GM23338 (cell line): Measurements from ENCODE around the gene CHST13. TPM values are rescaled to one million over a fixed set of nuclear protein-coding genes. Genes with fewer than 3 reads are reported as not detected.

ENCODE experiments used
- ATAC-seq: fragments of 200-7000 bp; cut with Tn5 transposase; 3 replicates; pipeline ENCODE4 v1.9.1; 2020
- DNase-seq: peaks from one replicate; pipeline ENCODE4 v3.0.0-alpha.2; 2015; ENCODE audit warnings: low spot score
- H2AFZ ChIP-seq: fragments of 200-600 bp; sonication (generic); 2 replicates; pipeline ENCODE4 v1.8.0; 2016; ENCODE audit warnings: antibody characterized with exemption, mild to moderate bottlenecking, moderate library complexity
- H3F3A ChIP-seq: fragments of 200-600 bp; sonication (generic); replicated peaks from 2 replicates; pipeline ENCODE4 v1.8.0; 2017; ENCODE audit warnings: antibody characterized with exemption, mixed run types, low read depth
- H3K27ac ChIP-seq: fragments of 200-600 bp; sonication (generic); 2 replicates; pipeline ENCODE4 v1.6.1; 2016; ENCODE audit warnings: low read depth
- H3K27me3 ChIP-seq: fragments of 200-600 bp; sonication (generic); 2 replicates; pipeline ENCODE4 v1.8.0; 2016; ENCODE audit warnings: mild to moderate bottlenecking, mixed run types, moderate library complexity; ENCODE audit not compliant: insufficient read depth
- H3K36me3 ChIP-seq: fragments of 200-600 bp; sonication (generic); 2 replicates; pipeline ENCODE4 v1.8.0; 2016; ENCODE audit warnings: mild to moderate bottlenecking; ENCODE audit not compliant: insufficient read depth
- H3K4me1 ChIP-seq: fragments of 200-600 bp; sonication (generic); 2 replicates; pipeline ENCODE4 v1.8.0; 2016; ENCODE audit warnings: mild to moderate bottlenecking, moderate library complexity; ENCODE audit not compliant: insufficient read depth
- H3K4me2 ChIP-seq: fragments of 200-600 bp; sonication (generic); 2 replicates; pipeline ENCODE4 v1.7.1; 2017; ENCODE audit warnings: mixed run types
- H3K4me3 ChIP-seq: fragments of 200-600 bp; sonication (generic); 2 replicates; pipeline ENCODE4 v1.6.1; 2016; ENCODE audit warnings: mixed run types
- H3K79me2 ChIP-seq: fragments of 200-600 bp; sonication (generic); replicated peaks from 2 replicates; pipeline ENCODE4 v1.8.0; 2017; ENCODE audit warnings: mild to moderate bottlenecking; ENCODE audit not compliant: insufficient read depth
- H3K9me2 ChIP-seq: fragments of 200-600 bp; sonication (generic); 2 replicates; pipeline ENCODE4 v1.8.0; 2017; ENCODE audit not compliant: insufficient read depth
- H4K20me1 ChIP-seq: fragments of 200-600 bp; sonication (generic); replicated peaks from 2 replicates; pipeline ENCODE4 v1.8.0; 2017; ENCODE audit warnings: mild to moderate bottlenecking; ENCODE audit not compliant: insufficient read depth
- H3K27ac Mint-ChIP-seq: 2 replicates; pipeline ENCODE4 v1.8.0; 2020; ENCODE audit warnings: inconsistent platforms, mild to moderate bottlenecking, moderate library complexity, mixed read lengths
- H3K27me3 Mint-ChIP-seq: 3 replicates; pipeline ENCODE4 v1.8.0; 2022; ENCODE audit warnings: low read depth, mild to moderate bottlenecking, moderate library complexity, mixed read lengths, inconsistent platforms; ENCODE audit not compliant: insufficient read depth, poor library complexity
- H3K36me3 Mint-ChIP-seq: 3 replicates; pipeline ENCODE4 v1.8.0; 2021; ENCODE audit warnings: low read depth, mild to moderate bottlenecking, inconsistent platforms, moderate library complexity, mixed read lengths
- H3K4me1 Mint-ChIP-seq: 3 replicates; pipeline ENCODE4 v1.8.0; 2020; ENCODE audit warnings: mild to moderate bottlenecking, inconsistent platforms, mixed read lengths
- H3K4me3 Mint-ChIP-seq: 3 replicates; pipeline ENCODE4 v1.8.0; 2021; ENCODE audit warnings: moderate library complexity, mild to moderate bottlenecking, inconsistent platforms, mixed read lengths
- H3K9me3 Mint-ChIP-seq: 3 replicates; pipeline ENCODE4 v1.8.0; 2020; ENCODE audit warnings: moderate library complexity, mild to moderate bottlenecking, inconsistent platforms, mixed read lengths
- CREB1 ChIP-seq: fragments of 250-450 bp; sonication (Bioruptor Pico); IDR thresholded peaks from 2 replicates; pipeline ENCODE4 v1.5.0; 2020; ENCODE audit warnings: low read depth, mild to moderate bottlenecking, moderate library complexity
- EZH2 ChIP-seq: fragments of 200-600 bp; sonication (generic); IDR thresholded peaks from one replicate; pipeline ENCODE4 v1.8.0; 2017; ENCODE audit warnings: antibody characterized with exemption, mild to moderate bottlenecking, low read depth; ENCODE audit not compliant: unreplicated experiment
- EZH2phosphoT487 ChIP-seq: fragments of 200-600 bp; sonication (generic); IDR thresholded peaks from one replicate; pipeline ENCODE4 v1.8.1; 2018; ENCODE audit warnings: antibody characterized with exemption; ENCODE audit not compliant: unreplicated experiment
- JUNB ChIP-seq: IDR thresholded peaks from one replicate; pipeline ENCODE4 v1.6.1; 2016; ENCODE audit warnings: antibody characterized with exemption; ENCODE audit not compliant: unreplicated experiment
- NANOG ChIP-seq: IDR thresholded peaks from 2 replicates; pipeline ENCODE4 v1.6.1; 2016; ENCODE audit warnings: antibody characterized with exemption, borderline replicate concordance
- POLR2AphosphoS5 ChIP-seq: IDR thresholded peaks from 2 replicates; pipeline ENCODE4 v1.6.1; 2016; ENCODE audit warnings: antibody characterized with exemption, low read depth
- STAT1 ChIP-seq: IDR thresholded peaks from one replicate; pipeline ENCODE4 v1.6.1; 2016; ENCODE audit warnings: antibody characterized with exemption; ENCODE audit not compliant: unreplicated experiment
- ZNF114 ChIP-seq: fragments of 250-450 bp; sonication (Bioruptor Pico); IDR thresholded peaks from 2 replicates; pipeline ENCODE4 v1.5.0; 2020; ENCODE audit warnings: mild to moderate bottlenecking, moderate library complexity
- ZNF331 ChIP-seq: fragments of 250-450 bp; sonication (Bioruptor Pico); IDR thresholded peaks from 2 replicates; pipeline ENCODE4 v1.5.0; 2020; ENCODE audit warnings: low read depth, mild to moderate bottlenecking, moderate library complexity
- polyA plus RNA-seq: library from polyadenylated mRNA; unstranded; fragments of >200 nt; fragmentation: Nextera tagmentation; extraction: Ambion mirVana; gene quantifications from 2 replicates; pipeline ENCODE4 v1.2.1, GENCODE V29; 2016
- total RNA-seq: library from RNA; depleted of rRNA; stranded (reverse); fragments of >200 nt; shearing (Covaris generic); gene quantifications from 2 replicates; pipeline ENCODE4 v1.2.3, GENCODE V29; 2014
- TF ChIP-seq, protein P1 (sequence below): IDR thresholded peaks from 2 replicates; pipeline ENCODE4 v1.6.1; 2016; ENCODE audit warnings: antibody characterized with exemption
- TF ChIP-seq, protein P2 (sequence below): IDR thresholded peaks from one replicate; pipeline ENCODE4 v1.6.1; 2018; ENCODE audit warnings: antibody characterized with exemption; ENCODE audit not compliant: unreplicated experiment
- TF ChIP-seq, protein P3 (sequence below): fragments of 250-450 bp; sonication (Bioruptor Pico); IDR thresholded peaks from 2 replicates; pipeline ENCODE4 v1.5.0; 2020; ENCODE audit warnings: mild to moderate bottlenecking, moderate library complexity
- TF ChIP-seq, protein P4 (sequence below), 2 experiments: fragments of 200-600 bp in 1 of 2; sonication (generic) in 1 of 2; conservative IDR thresholded peaks; 2 replicates each; pipeline versions ENCODE4 v1.5.1 to v1.6.1; 2016 to 2017; ENCODE audit warnings: antibody characterized with exemption in 2 of 2, low read depth in 2 of 2, mild to moderate bottlenecking in 2 of 2, moderate library complexity in 1 of 2

CHST13 gene
- total and polyA plus RNA-seq, 2 experiments from 2014 or later = 3.7 to 8.4 TPM

DNA sequence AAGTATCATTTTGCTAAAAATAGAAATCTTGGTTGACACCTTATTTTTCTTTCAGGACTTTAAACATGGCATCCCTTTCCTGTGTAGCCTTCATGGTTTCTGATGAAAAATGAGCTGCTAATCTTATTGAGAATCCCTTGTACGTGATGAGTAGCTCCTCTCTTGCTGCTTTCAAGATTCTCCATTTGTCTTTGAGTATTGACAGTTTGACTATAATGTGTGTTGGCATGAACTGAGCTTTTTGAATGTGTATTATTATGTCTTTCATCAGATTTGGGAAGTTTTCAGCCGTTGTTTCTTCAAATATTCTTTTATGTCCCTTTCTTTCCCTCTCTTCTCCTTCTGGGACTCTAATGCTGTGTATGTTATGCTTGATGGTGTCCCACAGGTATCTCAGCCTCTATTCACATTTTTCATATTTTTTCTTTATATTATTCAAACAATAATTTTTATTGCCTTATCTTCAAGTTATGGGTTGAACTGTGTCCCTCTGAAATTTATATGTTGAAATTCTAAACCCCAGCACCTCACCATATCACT, 38.9 kb downstream of the CHST13 start:
- H3K36me3 Mint-ChIP-seq = no peaks in the 10 kb centered on the region
- Histone ChIP-seq H3K27ac (no peak overlapping the region), H2AFZ (no peak overlapping the region), H3K9me2 (no peaks in the 10 kb centered on the region), H3K27me3 (no peaks in the 10 kb centered on the region), H3K79me2 (no peaks in the 10 kb centered on the region), H3K4me3 (no peak overlapping the region), H4K20me1 (no peaks in the 10 kb centered on the region), H3F3A (no peaks in the 10 kb centered on the region), H3K36me3 (no peaks in the 10 kb centered on the region), H3K4me1 (no peaks in the 10 kb centered on the region), H3K4me2 (no peak overlapping the region)
- H3K4me3 Mint-ChIP-seq = no peak overlapping the region
- H3K27me3 Mint-ChIP-seq = no peaks in the 10 kb centered on the region
- no peaks in the 10 kb centered on the region for H3K9me3 Mint-ChIP-seq
- ATAC-seq (no peak), DNase-seq (no peak)
- no peak overlapping the region for H3K27ac Mint-ChIP-seq
- no peak for TF ChIP-seq POLR2AphosphoS5
- TF ChIP-seq EZH2phosphoT487 = no peak
- TF ChIP-seq NANOG = no peak
- TF ChIP-seq, protein P1, sequence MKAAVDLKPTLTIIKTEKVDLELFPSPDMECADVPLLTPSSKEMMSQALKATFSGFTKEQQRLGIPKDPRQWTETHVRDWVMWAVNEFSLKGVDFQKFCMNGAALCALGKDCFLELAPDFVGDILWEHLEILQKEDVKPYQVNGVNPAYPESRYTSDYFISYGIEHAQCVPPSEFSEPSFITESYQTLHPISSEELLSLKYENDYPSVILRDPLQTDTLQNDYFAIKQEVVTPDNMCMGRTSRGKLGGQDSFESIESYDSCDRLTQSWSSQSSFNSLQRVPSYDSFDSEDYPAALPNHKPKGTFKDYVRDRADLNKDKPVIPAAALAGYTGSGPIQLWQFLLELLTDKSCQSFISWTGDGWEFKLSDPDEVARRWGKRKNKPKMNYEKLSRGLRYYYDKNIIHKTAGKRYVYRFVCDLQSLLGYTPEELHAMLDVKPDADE = no peak
- TF ChIP-seq STAT1 = no peak
- TF ChIP-seq ZNF331 = no peak
- TF ChIP-seq JUNB = no peak
- TF ChIP-seq, protein P2, sequence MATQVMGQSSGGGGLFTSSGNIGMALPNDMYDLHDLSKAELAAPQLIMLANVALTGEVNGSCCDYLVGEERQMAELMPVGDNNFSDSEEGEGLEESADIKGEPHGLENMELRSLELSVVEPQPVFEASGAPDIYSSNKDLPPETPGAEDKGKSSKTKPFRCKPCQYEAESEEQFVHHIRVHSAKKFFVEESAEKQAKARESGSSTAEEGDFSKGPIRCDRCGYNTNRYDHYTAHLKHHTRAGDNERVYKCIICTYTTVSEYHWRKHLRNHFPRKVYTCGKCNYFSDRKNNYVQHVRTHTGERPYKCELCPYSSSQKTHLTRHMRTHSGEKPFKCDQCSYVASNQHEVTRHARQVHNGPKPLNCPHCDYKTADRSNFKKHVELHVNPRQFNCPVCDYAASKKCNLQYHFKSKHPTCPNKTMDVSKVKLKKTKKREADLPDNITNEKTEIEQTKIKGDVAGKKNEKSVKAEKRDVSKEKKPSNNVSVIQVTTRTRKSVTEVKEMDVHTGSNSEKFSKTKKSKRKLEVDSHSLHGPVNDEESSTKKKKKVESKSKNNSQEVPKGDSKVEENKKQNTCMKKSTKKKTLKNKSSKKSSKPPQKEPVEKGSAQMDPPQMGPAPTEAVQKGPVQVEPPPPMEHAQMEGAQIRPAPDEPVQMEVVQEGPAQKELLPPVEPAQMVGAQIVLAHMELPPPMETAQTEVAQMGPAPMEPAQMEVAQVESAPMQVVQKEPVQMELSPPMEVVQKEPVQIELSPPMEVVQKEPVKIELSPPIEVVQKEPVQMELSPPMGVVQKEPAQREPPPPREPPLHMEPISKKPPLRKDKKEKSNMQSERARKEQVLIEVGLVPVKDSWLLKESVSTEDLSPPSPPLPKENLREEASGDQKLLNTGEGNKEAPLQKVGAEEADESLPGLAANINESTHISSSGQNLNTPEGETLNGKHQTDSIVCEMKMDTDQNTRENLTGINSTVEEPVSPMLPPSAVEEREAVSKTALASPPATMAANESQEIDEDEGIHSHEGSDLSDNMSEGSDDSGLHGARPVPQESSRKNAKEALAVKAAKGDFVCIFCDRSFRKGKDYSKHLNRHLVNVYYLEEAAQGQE = no peak
- TF ChIP-seq, protein P3, sequence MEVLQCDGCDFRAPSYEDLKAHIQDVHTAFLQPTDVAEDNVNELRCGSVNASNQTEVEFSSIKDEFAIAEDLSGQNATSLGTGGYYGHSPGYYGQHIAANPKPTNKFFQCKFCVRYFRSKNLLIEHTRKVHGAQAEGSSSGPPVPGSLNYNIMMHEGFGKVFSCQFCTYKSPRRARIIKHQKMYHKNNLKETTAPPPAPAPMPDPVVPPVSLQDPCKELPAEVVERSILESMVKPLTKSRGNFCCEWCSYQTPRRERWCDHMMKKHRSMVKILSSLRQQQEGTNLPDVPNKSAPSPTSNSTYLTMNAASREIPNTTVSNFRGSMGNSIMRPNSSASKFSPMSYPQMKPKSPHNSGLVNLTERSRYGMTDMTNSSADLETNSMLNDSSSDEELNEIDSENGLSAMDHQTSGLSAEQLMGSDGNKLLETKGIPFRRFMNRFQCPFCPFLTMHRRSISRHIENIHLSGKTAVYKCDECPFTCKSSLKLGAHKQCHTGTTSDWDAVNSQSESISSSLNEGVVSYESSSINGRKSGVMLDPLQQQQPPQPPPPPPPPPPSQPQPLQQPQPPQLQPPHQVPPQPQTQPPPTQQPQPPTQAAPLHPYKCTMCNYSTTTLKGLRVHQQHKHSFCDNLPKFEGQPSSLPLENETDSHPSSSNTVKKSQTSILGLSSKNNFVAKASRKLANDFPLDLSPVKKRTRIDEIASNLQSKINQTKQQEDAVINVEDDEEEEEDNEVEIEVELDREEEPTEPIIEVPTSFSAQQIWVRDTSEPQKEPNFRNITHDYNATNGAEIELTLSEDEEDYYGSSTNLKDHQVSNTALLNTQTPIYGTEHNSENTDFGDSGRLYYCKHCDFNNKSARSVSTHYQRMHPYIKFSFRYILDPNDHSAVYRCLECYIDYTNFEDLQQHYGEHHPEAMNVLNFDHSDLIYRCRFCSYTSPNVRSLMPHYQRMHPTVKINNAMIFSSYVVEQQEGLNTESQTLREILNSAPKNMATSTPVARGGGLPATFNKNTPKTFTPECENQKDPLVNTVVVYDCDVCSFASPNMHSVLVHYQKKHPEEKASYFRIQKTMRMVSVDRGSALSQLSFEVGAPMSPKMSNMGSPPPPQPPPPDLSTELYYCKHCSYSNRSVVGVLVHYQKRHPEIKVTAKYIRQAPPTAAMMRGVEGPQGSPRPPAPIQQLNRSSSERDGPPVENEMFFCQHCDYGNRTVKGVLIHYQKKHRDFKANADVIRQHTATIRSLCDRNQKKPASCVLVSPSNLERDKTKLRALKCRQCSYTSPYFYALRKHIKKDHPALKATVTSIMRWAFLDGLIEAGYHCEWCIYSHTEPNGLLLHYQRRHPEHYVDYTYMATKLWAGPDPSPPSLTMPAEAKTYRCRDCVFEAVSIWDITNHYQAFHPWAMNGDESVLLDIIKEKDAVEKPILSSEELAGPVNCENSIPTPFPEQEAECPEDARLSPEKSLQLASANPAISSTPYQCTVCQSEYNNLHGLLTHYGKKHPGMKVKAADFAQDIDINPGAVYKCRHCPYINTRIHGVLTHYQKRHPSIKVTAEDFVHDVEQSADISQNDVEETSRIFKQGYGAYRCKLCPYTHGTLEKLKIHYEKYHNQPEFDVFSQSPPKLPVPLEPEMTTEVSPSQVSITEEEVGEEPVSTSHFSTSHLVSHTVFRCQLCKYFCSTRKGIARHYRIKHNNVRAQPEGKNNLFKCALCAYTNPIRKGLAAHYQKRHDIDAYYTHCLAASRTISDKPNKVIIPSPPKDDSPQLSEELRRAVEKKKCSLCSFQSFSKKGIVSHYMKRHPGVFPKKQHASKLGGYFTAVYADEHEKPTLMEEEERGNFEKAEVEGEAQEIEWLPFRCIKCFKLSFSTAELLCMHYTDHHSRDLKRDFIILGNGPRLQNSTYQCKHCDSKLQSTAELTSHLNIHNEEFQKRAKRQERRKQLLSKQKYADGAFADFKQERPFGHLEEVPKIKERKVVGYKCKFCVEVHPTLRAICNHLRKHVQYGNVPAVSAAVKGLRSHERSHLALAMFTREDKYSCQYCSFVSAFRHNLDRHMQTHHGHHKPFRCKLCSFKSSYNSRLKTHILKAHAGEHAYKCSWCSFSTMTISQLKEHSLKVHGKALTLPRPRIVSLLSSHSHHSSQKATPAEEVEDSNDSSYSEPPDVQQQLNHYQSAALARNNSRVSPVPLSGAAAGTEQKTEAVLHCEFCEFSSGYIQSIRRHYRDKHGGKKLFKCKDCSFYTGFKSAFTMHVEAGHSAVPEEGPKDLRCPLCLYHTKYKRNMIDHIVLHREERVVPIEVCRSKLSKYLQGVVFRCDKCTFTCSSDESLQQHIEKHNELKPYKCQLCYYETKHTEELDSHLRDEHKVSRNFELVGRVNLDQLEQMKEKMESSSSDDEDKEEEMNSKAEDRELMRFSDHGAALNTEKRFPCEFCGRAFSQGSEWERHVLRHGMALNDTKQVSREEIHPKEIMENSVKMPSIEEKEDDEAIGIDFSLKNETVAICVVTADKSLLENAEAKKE (CRISPR knock-in tag) = no peak
- TF ChIP-seq ZNF114 (CRISPR knock-in tag) = no peak
- no peak for TF ChIP-seq CREB1 (CRISPR knock-in tag)
- TF ChIP-seq EZH2 = no peak
- TF ChIP-seq, protein P4, sequence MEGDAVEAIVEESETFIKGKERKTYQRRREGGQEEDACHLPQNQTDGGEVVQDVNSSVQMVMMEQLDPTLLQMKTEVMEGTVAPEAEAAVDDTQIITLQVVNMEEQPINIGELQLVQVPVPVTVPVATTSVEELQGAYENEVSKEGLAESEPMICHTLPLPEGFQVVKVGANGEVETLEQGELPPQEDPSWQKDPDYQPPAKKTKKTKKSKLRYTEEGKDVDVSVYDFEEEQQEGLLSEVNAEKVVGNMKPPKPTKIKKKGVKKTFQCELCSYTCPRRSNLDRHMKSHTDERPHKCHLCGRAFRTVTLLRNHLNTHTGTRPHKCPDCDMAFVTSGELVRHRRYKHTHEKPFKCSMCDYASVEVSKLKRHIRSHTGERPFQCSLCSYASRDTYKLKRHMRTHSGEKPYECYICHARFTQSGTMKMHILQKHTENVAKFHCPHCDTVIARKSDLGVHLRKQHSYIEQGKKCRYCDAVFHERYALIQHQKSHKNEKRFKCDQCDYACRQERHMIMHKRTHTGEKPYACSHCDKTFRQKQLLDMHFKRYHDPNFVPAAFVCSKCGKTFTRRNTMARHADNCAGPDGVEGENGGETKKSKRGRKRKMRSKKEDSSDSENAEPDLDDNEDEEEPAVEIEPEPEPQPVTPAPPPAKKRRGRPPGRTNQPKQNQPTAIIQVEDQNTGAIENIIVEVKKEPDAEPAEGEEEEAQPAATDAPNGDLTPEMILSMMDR (conservative IDR thresholded peaks at IDR 0.05; ENCODE audit: low read depth in 2 of 2) = no peak
- no peaks in the 10 kb centered on the region for H3K4me1 Mint-ChIP-seq
